ENCODE data around the gene TMEM255A. TPM values are rescaled to one million over a fixed set of nuclear protein-coding genes. Genes with fewer than 3 reads are reported as not detected.

TMEM255A gene
- total and polyA plus RNA-seq, 2 donors (not counting 1 experiment from before 2014, with no cell fraction given) = 0.06 to 0.25 TPM

DNA sequence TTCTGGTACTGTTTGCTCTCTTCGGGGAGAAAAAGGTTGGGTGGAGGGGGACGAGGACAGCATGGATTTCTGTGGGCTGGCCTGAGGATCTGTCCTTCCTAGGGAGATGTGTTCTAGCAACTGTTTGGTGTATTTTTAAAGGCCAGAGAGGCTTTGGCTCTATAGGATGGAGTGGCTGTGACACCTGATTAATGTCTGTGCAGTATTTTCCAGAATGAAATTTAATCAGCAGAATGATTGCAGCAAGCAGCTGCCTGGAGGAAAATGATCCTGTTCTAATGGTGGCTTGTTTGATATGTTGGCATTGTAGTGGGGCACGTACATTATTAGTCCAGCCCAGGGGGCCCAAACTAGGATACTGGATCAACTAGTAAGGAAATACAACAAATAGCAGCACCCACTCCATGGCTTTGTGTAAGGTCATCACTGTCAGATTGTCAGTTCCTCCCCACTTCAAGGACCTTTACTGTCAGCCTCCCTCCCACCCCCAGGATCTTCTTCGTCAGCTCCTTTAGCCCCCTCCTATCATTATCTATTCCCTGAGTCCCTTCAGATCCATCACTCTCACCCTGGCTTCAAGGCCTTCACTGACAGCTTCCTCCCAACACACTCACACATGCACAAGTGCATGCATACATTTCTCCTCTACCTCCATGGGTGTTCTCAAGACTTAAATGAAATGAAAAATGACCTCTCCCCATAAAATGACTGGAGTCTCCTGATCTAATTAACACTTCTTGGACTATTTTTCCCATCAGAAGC lies 10.4 kb upstream of the TMEM255A start:
- Mint-ChIP-seq H3K4me1 (no peaks in the 10 kb centered on the region), H3K27me3 (peaks cover 6% of the 10 kb centered on the region), H3K9me3 (ENCODE audit: insufficient read depth) (no peaks in the 10 kb centered on the region), H3K4me3 (no peak overlapping the region), H3K27ac (no peak overlapping the region)
- no peaks in the 10 kb centered on the region for H3K9me3 ChIP-seq (ENCODE audit: control extremely low read depth in 1 of 3, control insufficient read depth in 2 of 3, insufficient read depth in 1 of 3, low read length in 2 of 3)
- H3K4me1 ChIP-seq (ENCODE audit: control insufficient read depth in 2 of 2, insufficient read depth in 2 of 2, low read length in 2 of 2) = no peaks in the 10 kb centered on the region
- DNase-seq (no peak), ATAC-seq (ENCODE audit: low read depth) (no peak)
- H3K79me2 ChIP-seq (ENCODE audit: control insufficient read depth, insufficient read depth, low read length) = no peaks in the 10 kb centered on the region
- CTCF ChIA-PET = interaction anchor here (0.6 to 1.1 kb wide), 2 partner anchors 9 to 312 kb away, joined by 3 read pairs; no protein-coding TSS in a partner anchor
- no peak overlapping the region for H3K4me3 ChIP-seq (ENCODE audit: control extremely low read depth in 1 of 5, extremely low read depth in 1 of 5, insufficient read depth in 1 of 5, low read depth in 2 of 5, low read length in 4 of 5)
- H3K27me3 ChIP-seq (replicated peaks in 1 of 4; ENCODE audit: control extremely low read depth in 1 of 4, control insufficient read depth in 3 of 4, insufficient read depth in 4 of 4, low read length in 3 of 4) = peaks cover 0 to 6% (median 0%) of the 10 kb centered on the region in 4 experiments
- H3K36me3 ChIP-seq (replicated peaks in 1 of 2; ENCODE audit: control extremely low read depth in 1 of 2, control insufficient read depth in 1 of 2, extremely low read depth in 1 of 2, insufficient read depth in 2 of 2, low read length in 1 of 2) = no peaks in the 10 kb centered on the region
- WGBS (ENCODE audit: insufficient coverage) = 94% methylated on average over 2 of the region's 4 CpGs
- TF ChIP-seq EZH2 (IDR thresholded peaks at IDR 0.05; ENCODE audit: borderline replicate concordance, insufficient read depth, low read depth, low read length, poor library complexity, severe bottlenecking) = no peak
- no peak for TF ChIP-seq CTCF (IDR thresholded peaks at IDR 0.05)
- no peak overlapping the region for H2AFZ ChIP-seq (ENCODE audit: insufficient read depth, low read depth, low read length, poor library complexity, severe bottlenecking)
- no peak overlapping the region for H3K27ac ChIP-seq (ENCODE audit: low read length in 2 of 2)
- no peaks in the 10 kb centered on the region for H4K20me1 ChIP-seq (ENCODE audit: control insufficient read depth, insufficient read depth, low read length, poor library complexity, severe bottlenecking)
- no peak overlapping the region for H3K4me2 ChIP-seq (replicated peaks; ENCODE audit: low read depth, low read length, poor library complexity, severe bottlenecking)
- intact Hi-C loops (cut with micrococcal nuclease) = no loop called here
- H3K9ac ChIP-seq (ENCODE audit: low read length) = no peak overlapping the region
- POLR2A ChIA-PET = no interaction called here

DNA sequence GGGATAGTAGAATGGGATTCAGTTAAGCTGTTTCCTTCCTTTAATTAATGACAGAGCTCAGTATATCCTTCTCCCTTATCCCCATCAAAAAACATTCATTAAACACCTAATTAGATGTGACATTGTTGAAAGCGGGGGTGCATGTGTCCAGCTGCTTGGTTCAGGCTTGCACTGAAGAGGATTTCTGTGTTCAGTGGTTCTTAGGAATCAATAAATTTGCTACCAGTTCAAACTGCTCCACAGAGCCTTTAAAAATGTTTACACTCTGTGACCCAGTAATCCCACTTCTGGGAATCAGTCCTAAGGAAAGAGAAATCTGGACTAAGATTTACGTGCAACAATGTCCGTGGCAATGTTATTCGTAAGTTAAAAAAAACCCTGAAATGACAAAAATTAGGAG lies 7.2 kb upstream of the TMEM255A start:
- no peak for DNase-seq
- Mint-ChIP-seq H3K4me1 (no peaks in the 10 kb centered on the region), H3K9me3 (ENCODE audit: insufficient read depth) (no peaks in the 10 kb centered on the region), H3K27ac (no peak overlapping the region), H3K27me3 (peaks cover 19% of the 10 kb centered on the region), H3K4me3 (no peak overlapping the region)
- WGBS (ENCODE audit: insufficient coverage) = no CpG with 5 or more reads among the region's 4 CpGs
- no peak for ATAC-seq (ENCODE audit: low read depth)
- Histone ChIP-seq H3K4me1 (ENCODE audit: control insufficient read depth in 2 of 2, insufficient read depth in 2 of 2, low read length in 2 of 2) (no peaks in the 10 kb centered on the region), H3K36me3 (replicated peaks in 1 of 2; ENCODE audit: control extremely low read depth in 1 of 2, control insufficient read depth in 1 of 2, extremely low read depth in 1 of 2, insufficient read depth in 2 of 2, low read length in 1 of 2) (no peaks in the 10 kb centered on the region), H3K27ac (ENCODE audit: low read length in 2 of 2) (no peak overlapping the region), H3K9me3 (ENCODE audit: control extremely low read depth in 1 of 3, control insufficient read depth in 2 of 3, insufficient read depth in 1 of 3, low read length in 2 of 3) (no peaks in the 10 kb centered on the region), H3K4me3 (ENCODE audit: control extremely low read depth in 1 of 5, extremely low read depth in 1 of 5, insufficient read depth in 1 of 5, low read depth in 2 of 5, low read length in 4 of 5) (no peak overlapping the region), H3K79me2 (ENCODE audit: control insufficient read depth, insufficient read depth, low read length) (no peaks in the 10 kb centered on the region), H4K20me1 (ENCODE audit: control insufficient read depth, insufficient read depth, low read length, poor library complexity, severe bottlenecking) (no peaks in the 10 kb centered on the region), H3K9ac (ENCODE audit: low read length) (no peak overlapping the region), H3K4me2 (replicated peaks; ENCODE audit: low read depth, low read length, poor library complexity, severe bottlenecking) (no peak overlapping the region), H3K27me3 (replicated peaks in 1 of 4; ENCODE audit: control extremely low read depth in 1 of 4, control insufficient read depth in 3 of 4, insufficient read depth in 4 of 4, low read length in 3 of 4) (peaks cover 0 to 6% (median 1%) of the 10 kb centered on the region in 4 experiments), H2AFZ (ENCODE audit: insufficient read depth, low read depth, low read length, poor library complexity, severe bottlenecking) (no peak overlapping the region)
- intact Hi-C loops (cut with micrococcal nuclease) = no loop called here
- CTCF ChIA-PET = interaction anchor here (1.3 kb wide), 1 partner anchor 19 kb away, joined by 3 read pairs; no protein-coding TSS in a partner anchor
- no peak for TF ChIP-seq CTCF (IDR thresholded peaks at IDR 0.05)
- no peak for TF ChIP-seq EZH2 (IDR thresholded peaks at IDR 0.05; ENCODE audit: borderline replicate concordance, insufficient read depth, low read depth, low read length, poor library complexity, severe bottlenecking)
- POLR2A ChIA-PET = interaction anchor here (1.4 kb wide), 1 partner anchor 67 kb away, joined by 4 read pairs; no protein-coding TSS in a partner anchor
